GM21576 (cell line): ENCODE measurements around the gene WDR33.
"Not testable (repeated sequence)": the region's sequence is repeated elsewhere in the genome, so short reads cannot be mapped to it uniquely, and the experiment has no call there.

ENCODE experiments used
- ATAC-seq: cut with Tn5 transposase; IDR thresholded peaks from one replicate; pipeline ENCODE4 v1.9.1; 2021; ENCODE audit warnings: mild to moderate bottlenecking, moderate library complexity; ENCODE audit not compliant: unreplicated experiment

The WDR33 gene

DNA sequence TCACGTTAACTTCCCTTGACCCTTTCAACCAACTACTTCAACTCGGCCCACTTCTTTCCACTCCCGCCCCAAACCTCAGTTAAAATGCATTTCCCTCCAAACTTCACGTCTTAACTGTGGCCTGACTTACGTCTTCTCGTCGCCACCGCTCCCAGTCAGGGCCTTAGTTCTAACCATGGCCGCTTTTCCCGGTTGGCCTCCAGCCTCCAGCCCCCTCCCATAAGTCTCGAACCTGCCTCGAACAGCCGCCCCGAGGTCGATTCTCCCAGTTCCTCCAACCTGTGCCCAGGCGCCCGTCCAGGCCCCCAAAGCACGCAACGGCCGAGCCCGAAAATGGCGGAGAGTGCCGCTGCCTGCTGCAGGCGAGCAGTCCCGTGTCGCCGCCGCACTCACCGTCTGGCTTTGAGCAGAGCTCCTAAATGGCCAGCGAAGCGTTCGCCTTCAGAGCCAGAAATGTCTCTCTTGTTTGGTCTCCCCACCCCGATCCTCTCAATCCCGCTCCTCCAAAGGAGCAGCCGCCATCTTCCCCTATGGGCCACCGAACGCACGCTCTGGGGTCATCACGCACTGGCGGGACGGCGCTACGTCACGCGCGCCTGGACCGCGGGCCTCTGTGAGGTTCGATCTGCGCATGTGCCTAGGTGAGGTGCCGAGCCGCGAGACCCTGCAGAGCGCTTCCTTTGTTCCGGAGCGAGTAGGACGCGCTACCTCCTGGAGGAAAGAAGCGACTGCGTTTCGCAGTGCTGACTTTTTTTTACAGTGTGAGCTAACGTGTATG, at the start of gene WDR33:
Gene WDR33 (minus strand): TSS at position 553 of the 778 bp plus-strand sequence. CDS start 40,190 bp downstream, outside the sequence.
- ATAC-seq, result peak; percentile 98

DNA sequence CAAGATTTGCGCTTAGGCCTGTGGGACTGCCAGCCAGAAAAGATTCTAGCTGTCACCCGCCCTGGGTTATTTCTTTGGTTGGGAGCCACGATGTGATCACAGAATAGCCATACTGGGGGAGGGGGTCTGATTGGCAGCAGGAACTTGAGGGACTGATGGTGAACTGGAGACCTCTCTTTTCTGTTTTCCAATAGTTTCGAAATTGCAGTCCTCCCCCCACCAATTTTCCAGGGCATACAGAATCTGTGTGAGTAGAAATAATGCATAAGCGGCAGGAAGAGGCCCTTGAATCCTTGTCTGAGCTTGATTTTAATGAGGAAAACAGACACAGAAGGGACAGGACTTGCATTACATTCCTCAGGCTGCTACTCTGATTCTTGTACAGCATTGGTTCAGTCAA, 49.2 kb upstream of the WDR33 start:
- ATAC-seq, result no peak

- ATAC-seq, result no peak
Measured at GRCh38 chr2:127859712-127860085, 48.7 kb upstream of the WDR33 start.

DNA sequence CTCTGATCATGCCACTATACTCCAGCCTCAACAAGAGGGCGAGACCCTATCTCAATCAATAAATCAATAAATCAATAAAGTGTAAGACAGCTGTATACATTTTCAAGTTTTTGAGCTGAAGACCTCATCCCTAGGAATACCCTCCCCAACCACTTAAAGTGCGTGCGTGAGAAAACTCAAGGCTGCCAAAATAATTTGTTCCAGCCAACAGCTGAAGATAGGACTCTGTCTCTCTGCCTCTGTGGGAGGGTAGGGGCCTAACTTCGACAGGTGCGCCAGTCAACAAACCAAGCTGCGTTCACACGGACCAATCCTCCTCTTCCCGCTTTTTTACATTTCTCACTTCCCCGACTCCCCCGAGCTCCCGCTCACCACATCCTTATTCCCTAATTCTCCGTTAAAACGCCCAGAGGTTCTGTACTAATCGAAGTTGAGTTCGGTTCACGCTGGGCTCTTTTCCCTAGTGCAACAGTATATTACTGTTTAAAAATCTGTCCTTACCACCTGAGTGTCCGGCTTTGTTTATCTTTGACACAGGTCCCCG, 46.4 kb upstream of the WDR33 start:
- ATAC-seq, result no peak

DNA sequence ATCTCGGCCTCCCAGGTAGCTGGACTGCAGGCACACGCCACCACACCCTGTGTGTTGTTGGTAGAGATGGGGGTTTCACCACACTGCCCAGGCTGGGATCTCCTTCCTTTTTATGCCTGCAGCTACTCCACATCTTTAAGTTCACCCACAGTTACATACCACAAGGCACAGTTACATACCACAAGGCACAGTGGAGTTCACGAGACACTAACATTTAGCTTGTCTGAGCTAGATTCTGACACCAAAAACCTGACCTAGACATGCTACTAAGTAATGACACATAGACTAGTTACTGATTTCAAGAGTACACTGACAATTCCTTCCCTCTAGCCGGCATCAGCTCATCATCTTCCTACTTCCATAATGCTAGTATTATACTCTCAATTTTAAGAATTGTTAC, 42.7 kb upstream of the WDR33 start:
- ATAC-seq, result no peak

GRCh38 chr2:127852388-127852787, 41.4 kb upstream of the WDR33 start:
- no peak for ATAC-seq

GRCh38 chr2:127847931-127848330, 37.0 kb upstream of the WDR33 start:
- no peak for ATAC-seq

- ATAC-seq, result no peak
Measured at GRCh38 chr2:127844973-127845372, 34.0 kb upstream of the WDR33 start.

GRCh38 chr2:127843677-127844076, 32.7 kb upstream of the WDR33 start:
- ATAC-seq, result no peak

DNA sequence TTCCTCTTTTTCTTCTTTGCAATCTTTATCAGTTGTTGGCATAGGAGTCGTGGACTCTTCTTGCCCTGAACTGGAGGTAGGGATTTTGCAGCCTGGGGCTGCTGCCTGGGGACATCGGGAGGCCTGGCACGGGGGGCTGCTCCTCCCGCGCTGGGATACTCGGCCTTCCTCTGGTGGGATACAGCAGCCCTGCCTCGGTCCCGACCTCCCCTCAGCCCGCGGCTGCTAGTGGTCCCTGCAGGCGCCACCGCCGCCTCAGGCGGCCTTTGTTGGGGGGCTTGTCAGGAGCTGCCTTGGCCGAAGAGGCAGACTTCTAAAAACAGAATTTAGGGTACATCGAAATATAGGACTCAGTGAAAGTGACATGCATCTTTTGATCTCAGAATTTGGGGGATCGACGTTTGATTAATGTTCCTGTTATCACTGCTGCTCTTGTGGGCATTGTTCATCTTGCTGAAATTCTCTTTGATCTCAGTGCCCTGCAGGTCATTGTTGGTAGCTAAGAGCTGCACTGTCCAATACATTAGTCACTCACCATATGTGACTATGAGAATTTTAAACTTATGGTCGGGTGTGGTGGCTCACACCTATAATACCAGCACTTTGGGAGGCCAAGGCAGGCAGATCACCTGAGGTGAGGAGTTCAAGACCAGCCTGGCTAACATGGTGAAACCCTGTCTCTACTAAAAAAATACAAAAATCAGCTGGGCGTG, 30.7 kb upstream of the WDR33 start:
- ATAC-seq, result no peak

GRCh38 chr2:127840893-127841292, 29.9 kb upstream of the WDR33 start:
- ATAC-seq, result no peak

GRCh38 chr2:127834951-127835350, 24.0 kb upstream of the WDR33 start:
- no peak for ATAC-seq

DNA sequence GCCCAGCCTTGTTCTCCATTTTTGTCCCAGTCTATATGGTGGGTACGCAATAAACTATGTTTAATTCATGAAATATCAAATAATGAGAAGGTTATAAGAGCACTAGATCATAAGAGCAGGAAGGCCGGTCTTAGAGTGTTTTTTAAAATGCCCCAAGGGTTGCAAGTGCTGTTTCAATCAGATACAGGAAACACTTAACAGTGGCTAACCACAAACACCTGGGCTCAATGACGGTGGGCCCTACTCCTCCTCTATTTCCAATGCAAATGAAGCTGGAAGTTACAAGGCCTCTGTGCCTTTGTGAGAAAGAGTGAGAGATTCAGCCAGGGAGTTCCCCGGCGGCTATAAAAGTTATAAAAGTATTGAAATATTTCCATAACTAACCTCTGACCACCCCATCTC, 18.9 kb upstream of the WDR33 start:
- peak; percentile 98 for ATAC-seq

DNA sequence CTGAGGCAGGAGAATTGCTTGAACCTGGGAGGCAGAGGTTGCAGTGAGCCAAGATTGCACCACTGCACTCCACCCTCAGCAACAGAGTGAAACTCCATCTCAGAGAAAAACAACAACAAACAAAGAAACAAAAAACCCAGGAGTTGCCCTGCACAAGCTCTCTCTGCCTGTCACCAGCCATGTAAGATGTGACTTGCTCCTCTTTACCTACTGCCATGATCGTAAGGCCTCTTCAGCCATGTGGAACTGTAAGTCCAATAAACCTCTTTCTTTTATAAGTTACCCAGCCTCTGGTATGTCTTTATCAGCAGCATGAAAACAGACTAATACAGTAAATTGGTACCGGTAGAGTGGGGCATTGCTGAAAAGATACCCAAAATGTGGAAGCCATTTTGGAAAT, 15.7 kb upstream of the WDR33 start:
- not testable (repeated sequence) for ATAC-seq

- no peak for ATAC-seq
Measured at GRCh38 chr2:127826047-127826446, 15.1 kb upstream of the WDR33 start.

DNA sequence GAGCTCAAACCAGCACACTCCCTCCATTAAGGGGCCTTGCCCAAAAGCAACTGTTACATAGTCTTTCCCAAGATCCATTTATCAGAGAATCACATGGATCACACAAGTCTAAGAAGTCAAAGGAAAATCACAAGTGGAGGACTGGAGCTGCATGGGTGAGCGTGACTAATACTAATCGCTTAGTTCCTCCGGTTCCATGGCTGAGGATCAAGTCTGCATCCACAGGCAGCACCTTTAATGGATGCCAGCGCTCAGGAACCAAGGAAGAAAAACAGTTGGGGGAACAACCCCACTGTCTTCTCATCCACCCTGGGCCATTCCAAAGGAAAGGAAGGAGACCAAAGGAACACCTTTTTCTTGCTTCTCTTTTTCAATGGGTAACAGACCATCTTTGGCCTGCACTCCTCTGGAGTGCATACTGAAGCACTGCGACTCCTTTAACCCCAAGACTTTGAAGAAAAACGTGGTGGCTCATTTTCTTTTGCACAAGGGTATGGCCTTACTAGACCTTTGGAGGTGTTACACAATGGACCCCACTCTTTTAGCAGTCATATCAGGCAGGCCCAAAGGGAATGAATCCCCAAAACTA, 9.2 kb upstream of the WDR33 start:
- ATAC-seq, result no peak

DNA sequence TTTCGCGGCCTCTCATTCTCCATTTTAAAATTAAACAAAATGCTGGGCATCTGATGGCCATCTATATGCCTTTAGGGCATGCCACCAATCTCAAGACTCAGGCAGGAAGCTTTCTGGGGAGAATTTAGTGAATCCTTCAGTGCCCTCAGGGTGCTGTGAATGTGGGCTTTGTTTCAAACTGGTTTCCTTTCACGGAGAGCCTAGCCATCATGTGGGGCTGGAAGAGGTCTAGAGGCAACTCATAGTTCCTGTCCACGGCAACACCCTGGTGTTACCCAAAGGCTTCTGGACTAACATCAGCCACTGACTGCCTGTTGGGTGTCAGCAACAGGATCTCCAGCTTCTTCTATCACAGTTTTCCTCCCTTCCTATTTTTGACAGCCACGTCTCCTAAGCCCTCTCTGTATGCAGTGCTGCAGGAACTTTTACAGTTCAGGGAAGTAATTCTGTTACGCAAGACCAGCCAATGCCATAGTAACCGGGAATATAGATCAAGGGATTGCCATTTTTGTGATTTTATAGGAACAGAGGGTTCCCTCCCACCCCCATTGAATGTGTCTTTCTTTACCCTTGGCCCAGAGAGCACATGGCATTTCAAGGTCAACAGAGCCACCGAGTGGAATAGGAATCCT, 7.9 kb upstream of the WDR33 start:
- no peak for ATAC-seq

DNA sequence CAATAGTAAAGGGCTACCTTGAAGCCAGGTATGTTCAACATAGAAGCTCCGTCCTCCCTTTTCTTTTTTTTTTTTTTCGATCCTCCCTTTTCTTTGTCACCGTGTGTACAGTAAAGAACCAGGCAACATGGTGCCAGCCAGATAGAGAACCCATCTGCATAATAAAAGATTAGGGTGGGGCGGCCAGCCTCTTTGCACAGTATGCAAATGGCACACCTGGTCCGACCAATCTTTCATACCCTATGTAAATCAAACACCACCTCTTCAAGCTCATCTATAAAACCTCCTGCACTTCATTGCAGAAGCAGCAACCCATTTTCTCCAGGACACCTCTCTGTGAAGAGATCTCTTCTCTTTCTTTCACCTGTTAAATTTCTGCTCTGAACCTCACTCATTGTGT, 7.3 kb upstream of the WDR33 start:
- no peak for ATAC-seq

GRCh38 chr2:127814677-127815076, 3.7 kb upstream of the WDR33 start:
- ATAC-seq, result no peak

DNA sequence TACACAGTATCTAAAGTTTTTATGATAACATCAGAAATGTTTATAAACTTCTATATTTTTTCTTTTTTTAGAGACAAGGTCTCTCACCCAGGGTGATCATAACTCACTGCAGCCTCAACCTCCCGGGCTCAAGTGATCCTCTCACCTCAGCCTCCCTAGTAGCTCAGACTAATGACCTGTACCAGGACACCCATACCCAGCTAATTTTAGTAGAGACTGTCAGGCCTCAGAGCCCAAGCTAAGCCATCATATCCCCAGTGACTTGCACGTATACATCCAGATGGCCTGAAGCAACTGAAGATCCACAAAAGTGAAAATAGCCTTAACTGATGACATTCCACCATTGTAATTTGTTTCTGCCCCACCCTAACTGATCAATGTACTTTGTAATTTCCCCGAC, 1.5 kb upstream of the WDR33 start:
- not testable (repeated sequence) for ATAC-seq
